IPS-NIHi7 (cell line): Measurements from ENCODE around the gene CFAP61.
A peak's percentile ranks its signal among the peaks of the same experiment; 100 is the strongest.

Experiments used
- DNase-seq: peaks from one replicate; pipeline ENCODE4 v3.0.0; 2012; ENCODE audit warnings: mixed read lengths; ENCODE audit errors: extremely low spot score

The CFAP61 gene

GRCh38 chr20:20398123-20398522, 345.8 kb downstream of the CFAP61 start:
- no peak for DNase-seq

DNA sequence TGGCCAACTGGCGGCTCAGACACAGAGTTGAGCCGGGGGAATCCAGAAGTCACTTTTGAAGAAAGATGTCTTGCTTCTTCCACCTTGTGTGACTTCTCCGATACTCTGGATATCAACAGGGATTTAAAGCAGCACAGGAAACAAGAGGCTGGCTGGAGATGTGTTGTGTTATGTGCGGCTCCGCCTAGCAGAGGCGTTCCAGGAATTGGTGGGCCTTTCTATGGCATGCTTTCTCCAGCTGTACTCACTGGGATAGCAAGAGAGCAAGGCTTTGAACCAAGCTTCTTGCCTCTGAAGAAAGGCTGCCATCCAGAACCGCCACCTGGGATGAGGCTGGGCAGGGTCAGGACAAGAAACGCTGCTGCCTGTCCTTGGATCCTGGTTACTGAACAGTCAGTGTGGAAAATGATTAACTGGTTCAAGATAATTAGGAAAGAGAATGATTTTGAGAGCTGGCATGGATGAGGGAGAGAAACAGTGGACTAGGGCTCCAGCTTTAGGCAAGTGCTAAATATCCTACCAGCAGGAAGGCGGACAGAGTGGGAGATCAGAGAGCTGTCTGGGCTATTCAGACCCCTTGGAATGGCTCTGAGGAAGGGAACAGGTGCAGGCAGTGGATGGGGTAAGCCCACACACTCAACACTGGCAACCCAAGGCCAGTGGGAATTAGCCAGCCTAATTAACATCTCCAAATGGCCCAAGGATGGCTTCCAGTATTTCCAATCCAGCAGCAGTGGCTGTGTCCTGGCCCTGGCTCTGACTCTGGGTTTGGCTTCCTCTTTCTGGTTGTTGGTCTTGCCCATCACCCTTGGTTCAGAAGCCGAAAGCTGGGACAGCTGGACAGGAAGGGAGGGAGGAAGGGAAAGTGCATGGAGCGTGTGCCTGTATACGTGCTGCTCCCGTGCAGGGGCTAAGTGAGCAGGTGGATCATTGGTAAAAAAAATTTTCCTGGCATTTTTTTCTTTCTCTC, 347.5 kb downstream of the CFAP61 start:
- no peak for DNase-seq

GRCh38 chr20:20401991-20402390, 349.7 kb downstream of the CFAP61 start:
- DNase-seq: no peak

DNA sequence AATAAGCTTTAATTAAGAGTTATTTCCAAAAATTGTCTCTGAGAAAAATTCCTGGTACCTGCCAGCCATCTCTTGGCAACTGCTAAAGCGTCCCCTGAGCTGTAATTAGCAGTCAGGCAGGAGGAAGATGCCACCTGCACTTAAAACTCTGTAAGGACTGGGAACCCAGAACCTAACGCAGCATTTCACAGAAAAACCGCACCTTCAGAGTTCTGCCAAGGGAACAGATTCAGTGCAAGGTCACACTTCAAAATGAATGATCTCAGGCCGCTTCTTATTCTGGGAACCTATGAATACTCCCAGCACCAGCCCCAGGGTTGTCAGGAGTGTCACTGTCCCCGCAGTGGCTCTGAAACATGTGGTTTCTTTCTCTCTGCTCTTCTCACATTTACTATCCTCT, 352.3 kb downstream of the CFAP61 start:
- DNase-seq: no peak

DNA sequence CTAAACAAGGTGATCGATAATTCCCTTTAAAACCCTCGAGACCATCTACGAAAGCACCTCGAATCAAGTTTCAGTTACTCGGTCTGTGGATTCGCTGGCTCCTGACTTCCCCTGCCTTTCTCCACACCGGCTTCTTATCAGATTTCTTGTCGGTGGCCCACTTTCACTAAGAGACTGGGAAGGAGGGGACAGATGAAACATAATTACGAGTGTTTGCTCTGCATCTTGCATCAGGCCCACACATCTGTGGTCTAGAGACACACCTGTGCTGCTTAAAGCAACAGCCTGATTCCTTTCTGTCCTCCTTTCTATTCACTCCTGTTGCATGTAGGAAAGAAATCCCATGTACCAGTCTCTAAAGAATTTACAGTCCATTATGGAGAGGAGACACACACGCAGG, 353.3 kb downstream of the CFAP61 start:
- no peak for DNase-seq

DNA sequence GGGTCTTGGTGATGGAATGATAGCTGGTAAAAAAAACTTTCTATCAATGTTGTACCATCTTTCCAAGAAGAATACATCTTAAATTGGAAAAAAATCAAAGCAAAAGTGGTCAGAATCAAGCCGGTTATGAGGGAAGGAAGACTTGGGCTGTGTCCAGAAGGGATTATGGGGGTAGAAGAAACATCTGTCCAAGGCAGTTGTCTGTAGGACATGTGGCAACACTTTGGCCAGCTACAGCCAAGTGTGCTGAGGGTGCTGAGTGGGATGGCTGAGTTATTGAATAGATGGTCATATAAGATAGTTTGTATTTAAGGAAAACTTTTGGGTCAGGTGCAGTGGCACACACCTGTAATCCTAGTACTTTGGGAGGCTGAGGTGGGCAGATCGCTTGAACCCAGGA, 354.0 kb downstream of the CFAP61 start:
- no peak for DNase-seq

GRCh38 chr20:20407891-20408805, 355.8 kb downstream of the CFAP61 start:
- peak; percentile 37 for DNase-seq

DNA sequence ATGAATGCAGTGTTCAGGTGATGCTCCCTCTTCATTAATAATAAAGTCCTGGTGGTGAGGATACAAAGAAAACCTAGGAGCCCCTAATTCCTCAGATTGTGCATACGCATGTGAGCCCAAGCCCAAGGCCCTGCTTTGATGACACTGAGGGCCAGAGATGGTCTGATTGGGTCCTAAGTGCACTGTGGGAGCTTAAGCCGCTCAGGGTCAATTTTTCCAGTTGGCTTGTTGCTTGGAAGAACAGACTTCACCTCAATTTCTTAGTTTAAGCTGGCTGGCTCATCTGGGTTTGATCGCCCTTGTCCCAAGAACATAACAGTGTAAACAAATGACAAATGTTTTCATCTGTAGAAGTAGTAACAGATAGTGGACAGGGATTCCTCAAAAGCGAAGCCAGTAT, 357.0 kb downstream of the CFAP61 start:
- no peak for DNase-seq
